ENCODE results near the gene TAF9. TPM values are rescaled to one million over a fixed set of nuclear protein-coding genes. Genes with fewer than 3 reads are reported as not detected.

Gene TAF9
- total and polyA plus RNA-seq, 4 donors = 37.3 to 56.7 (median 45.2) TPM

DNA sequence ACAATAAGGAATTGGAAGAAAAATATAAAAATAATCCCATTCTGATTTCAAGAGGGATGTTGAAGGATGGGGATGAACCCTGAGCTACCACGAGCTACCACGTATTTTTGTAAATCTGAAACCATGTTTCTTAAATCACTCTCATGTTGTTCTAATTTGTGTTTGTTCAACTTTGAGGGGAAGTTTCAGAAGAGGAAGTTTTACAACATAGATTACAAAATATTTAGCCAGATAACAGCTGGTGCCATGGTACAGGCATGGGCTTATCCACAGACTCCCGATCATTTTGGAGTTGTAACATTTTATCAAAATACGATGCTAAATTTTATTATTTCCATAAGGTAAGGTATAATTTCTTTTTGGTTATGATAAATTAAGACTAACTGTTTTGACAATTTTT is 51.9 kb downstream of the TAF9 start:
- TF ChIP-seq, protein P1, sequence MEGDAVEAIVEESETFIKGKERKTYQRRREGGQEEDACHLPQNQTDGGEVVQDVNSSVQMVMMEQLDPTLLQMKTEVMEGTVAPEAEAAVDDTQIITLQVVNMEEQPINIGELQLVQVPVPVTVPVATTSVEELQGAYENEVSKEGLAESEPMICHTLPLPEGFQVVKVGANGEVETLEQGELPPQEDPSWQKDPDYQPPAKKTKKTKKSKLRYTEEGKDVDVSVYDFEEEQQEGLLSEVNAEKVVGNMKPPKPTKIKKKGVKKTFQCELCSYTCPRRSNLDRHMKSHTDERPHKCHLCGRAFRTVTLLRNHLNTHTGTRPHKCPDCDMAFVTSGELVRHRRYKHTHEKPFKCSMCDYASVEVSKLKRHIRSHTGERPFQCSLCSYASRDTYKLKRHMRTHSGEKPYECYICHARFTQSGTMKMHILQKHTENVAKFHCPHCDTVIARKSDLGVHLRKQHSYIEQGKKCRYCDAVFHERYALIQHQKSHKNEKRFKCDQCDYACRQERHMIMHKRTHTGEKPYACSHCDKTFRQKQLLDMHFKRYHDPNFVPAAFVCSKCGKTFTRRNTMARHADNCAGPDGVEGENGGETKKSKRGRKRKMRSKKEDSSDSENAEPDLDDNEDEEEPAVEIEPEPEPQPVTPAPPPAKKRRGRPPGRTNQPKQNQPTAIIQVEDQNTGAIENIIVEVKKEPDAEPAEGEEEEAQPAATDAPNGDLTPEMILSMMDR (IDR thresholded peaks at IDR 0.05; ENCODE audit: control extremely low read depth, extremely low read depth) = no peak
- whole genome bisulfite sequencing, 2 donors = 27 to 76% methylated on average over 4 of the region's 4 CpGs
- no peak for DNase-seq
- Histone ChIP-seq H3K36me3 (ENCODE audit: control insufficient read depth in 4 of 4, insufficient read depth in 4 of 4, low read length in 4 of 4) (peaks cover 0 to 14% (median 6%) of the 10 kb centered on the region in 4 donors), H3K27me3 (ENCODE audit: control insufficient read depth in 3 of 3, insufficient read depth in 3 of 3, low read length in 2 of 3) (no peaks in the 10 kb centered on the region), H3K9ac (ENCODE audit: insufficient read depth in 1 of 2, low read length in 2 of 2) (no peak overlapping the region), H3K9me3 (ENCODE audit: control insufficient read depth in 4 of 4, insufficient read depth in 3 of 4, low read length in 3 of 4) (no peaks in the 10 kb centered on the region), H3K4me3 (no peak overlapping the region), H3K4me1 (ENCODE audit: control insufficient read depth in 5 of 5, insufficient read depth in 5 of 5, low read length in 5 of 5) (no peaks in the 10 kb centered on the region), H3K27ac (ENCODE audit: low read depth in 1 of 2, low read length in 1 of 2) (no peak overlapping the region)
- ATAC-seq (ENCODE audit: insufficient read depth, low FRiP score) = no peak

DNA sequence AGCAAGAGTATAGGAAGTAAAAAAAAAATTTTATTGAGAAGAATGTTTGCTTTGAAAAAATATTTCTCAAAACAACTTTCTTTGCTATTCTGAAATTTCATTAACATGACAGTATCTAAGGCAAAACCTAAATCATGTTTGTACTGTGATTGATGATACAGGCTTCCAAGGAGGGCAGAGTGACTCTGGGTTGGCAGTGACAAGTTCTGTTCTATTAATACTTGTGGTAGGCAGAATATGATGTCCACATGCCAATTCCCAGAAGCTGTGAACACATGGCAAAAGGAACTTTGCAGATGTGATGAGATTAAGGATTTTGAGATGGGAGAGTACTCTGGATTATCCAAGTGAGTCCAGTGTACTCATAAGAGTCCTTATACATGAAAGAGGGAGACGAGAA is 53.3 kb downstream of the TAF9 start:
- Histone ChIP-seq H3K27ac (ENCODE audit: low read depth in 1 of 2, low read length in 1 of 2) (no peak overlapping the region), H3K4me3 (no peak overlapping the region), H3K36me3 (ENCODE audit: control insufficient read depth in 4 of 4, insufficient read depth in 4 of 4, low read length in 4 of 4) (peaks cover 0 to 14% (median 6%) of the 10 kb centered on the region in 4 donors), H3K4me1 (ENCODE audit: control insufficient read depth in 5 of 5, insufficient read depth in 5 of 5, low read length in 5 of 5) (no peaks in the 10 kb centered on the region), H3K9me3 (ENCODE audit: control insufficient read depth in 4 of 4, insufficient read depth in 3 of 4, low read length in 3 of 4) (no peaks in the 10 kb centered on the region), H3K9ac (ENCODE audit: insufficient read depth in 1 of 2, low read length in 2 of 2) (no peak overlapping the region), H3K27me3 (ENCODE audit: control insufficient read depth in 3 of 3, insufficient read depth in 3 of 3, low read length in 2 of 3) (no peaks in the 10 kb centered on the region)
- ATAC-seq (ENCODE audit: insufficient read depth, low FRiP score) (no peak), DNase-seq (no peak)
- 88 to 92% methylated on average over 1 of the region's 1 CpG for WGBS, 2 donors
- TF ChIP-seq, protein P1 (IDR thresholded peaks at IDR 0.05; ENCODE audit: control extremely low read depth, extremely low read depth) = no peak

Other genes with a start within 250 kb of the TAF9 start
- 10 to 100 TPM in 1 of 2 donors, 1 to 10 TPM in 1; 4.4 to 14.4 TPM for gene CCNB1, start 202.4 kb downstream of the TAF9 start, total RNA-seq
- gene CCNB1, start 202.4 kb downstream of the TAF9 start, polyA plus RNA-seq = 1 to 10 TPM; 4.7 to 6.6 TPM
- gene CENPH, start 179.9 kb downstream of the TAF9 start, total RNA-seq = 1 to 10 TPM; 4.2 to 5.8 TPM
- gene CENPH, start 179.9 kb downstream of the TAF9 start, polyA plus RNA-seq = 1 to 10 TPM; 3.3 to 4.9 TPM
- gene CDK7, start 134.6 kb downstream of the TAF9 start, total RNA-seq = 10 to 100 TPM; 21.9 to 53.2 TPM
- 10 to 100 TPM; 22.2 to 37.7 TPM for gene CDK7, start 134.6 kb downstream of the TAF9 start, polyA plus RNA-seq
- 10 to 100 TPM; 13.0 to 16.1 TPM for gene CCDC125, start 36.7 kb downstream of the TAF9 start, total RNA-seq
- 1 to 10 TPM; 4.7 to 4.9 TPM for gene CCDC125, start 36.7 kb downstream of the TAF9 start, polyA plus RNA-seq
- gene AK6, start within 50 bp of the TAF9 start, total RNA-seq = 10 to 100 TPM; 20.6 to 33.1 TPM
- gene AK6, start within 50 bp of the TAF9 start, polyA plus RNA-seq = 10 to 100 TPM; 34.4 to 38.0 TPM
- 10 to 100 TPM; 18.6 to 39.8 TPM for gene RAD17, start 298 bp upstream of the TAF9 start, total RNA-seq
- gene RAD17, start 298 bp upstream of the TAF9 start, polyA plus RNA-seq = 10 to 100 TPM in 1 of 2 donors, 1 to 10 TPM in 1; 10.0 to 10.9 TPM
- 10 to 100 TPM; 25.6 to 39.6 TPM for gene MARVELD2, start 45.6 kb upstream of the TAF9 start, total RNA-seq
- 1 to 10 TPM; 5.6 to 6.2 TPM for gene MARVELD2, start 45.6 kb upstream of the TAF9 start, polyA plus RNA-seq
- gene OCLN, start 123.3 kb upstream of the TAF9 start, total RNA-seq = 100 to 1,000 TPM in 1 of 2 donors, 10 to 100 TPM in 1; 70.3 to 129 TPM
- gene OCLN, start 123.3 kb upstream of the TAF9 start, polyA plus RNA-seq = 10 to 100 TPM; 19.7 to 23.0 TPM
- gene GTF2H2C, start 190.7 kb upstream of the TAF9 start, total RNA-seq = 10 to 100 TPM; 32.0 to 83.4 TPM
- gene GTF2H2C, start 190.7 kb upstream of the TAF9 start, polyA plus RNA-seq = 10 to 100 TPM; 18.3 to 21.4 TPM

Measured in lung (tissue), 12 donors.